ENCODE measurements around the gene SYNGR4.
"Not testable (repeated sequence)": the region's sequence is repeated elsewhere in the genome, so short reads cannot be mapped to it uniquely, and the experiment has no call there.

Gene SYNGR4

GRCh38 chr19:48378194-48378570 is 14.0 kb downstream of the SYNGR4 start:
- Mint-ChIP-seq H3K4me3 (no peak overlapping the region), H3K4me1 (ENCODE audit: low read depth) (no peaks in the 10 kb centered on the region), H3K36me3 (ENCODE audit: low read depth) (peaks cover 15% of the 10 kb centered on the region), H3K27me3 (no peaks in the 10 kb centered on the region), H3K9me3 (no peaks in the 10 kb centered on the region), H3K27ac (no peak overlapping the region)

- Mint-ChIP-seq H3K27me3 (no peaks in the 10 kb centered on the region), H3K4me1 (ENCODE audit: low read depth) (no peaks in the 10 kb centered on the region), H3K9me3 (no peaks in the 10 kb centered on the region), H3K36me3 (ENCODE audit: low read depth) (peaks cover 22% of the 10 kb centered on the region), H3K4me3 (no peak overlapping the region), H3K27ac (no peak overlapping the region)
Measured at GRCh38 chr19:48379058-48379457, 14.9 kb downstream of the SYNGR4 start.

DNA sequence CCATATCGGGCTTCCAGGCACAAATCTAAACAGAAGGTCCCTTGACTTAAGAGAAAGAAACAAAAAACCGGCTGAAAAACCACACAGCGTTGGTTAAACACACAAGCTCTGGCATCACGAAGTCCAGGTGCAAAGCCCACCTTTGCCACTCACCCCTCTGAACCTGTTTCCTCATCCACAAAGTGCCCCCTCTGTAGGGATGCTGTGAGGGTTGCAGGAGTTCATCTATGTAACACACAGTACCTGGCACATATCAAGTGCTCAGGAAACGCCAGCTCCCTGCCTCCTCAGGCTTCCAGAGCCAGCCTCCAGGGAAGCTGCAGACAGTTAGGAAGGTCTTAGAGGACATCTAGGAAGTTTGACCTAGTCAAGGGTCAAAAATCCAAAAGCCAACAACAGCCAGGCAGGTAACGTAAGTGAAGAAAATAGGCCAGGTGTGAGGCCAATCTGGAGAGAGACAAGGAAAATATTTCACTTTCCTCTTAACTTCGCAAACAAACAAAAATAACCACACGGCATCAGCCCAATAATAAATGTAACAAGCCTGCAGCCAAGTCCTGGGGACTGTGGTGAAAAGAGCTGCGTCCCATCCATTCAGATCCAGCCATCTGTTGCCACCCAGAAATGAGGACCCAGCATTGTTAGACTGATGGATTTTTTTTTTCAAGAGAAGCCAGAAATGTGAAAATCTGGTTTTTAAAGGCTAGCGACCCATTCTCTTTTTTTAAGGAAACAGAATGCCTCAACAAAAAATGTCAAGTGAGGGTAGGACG is 17.2 kb downstream of the SYNGR4 start:
- Mint-ChIP-seq H3K27me3 (no peaks in the 10 kb centered on the region), H3K9me3 (no peaks in the 10 kb centered on the region), H3K4me1 (ENCODE audit: low read depth) (no peaks in the 10 kb centered on the region), H3K4me3 (no peak overlapping the region), H3K36me3 (ENCODE audit: low read depth) (peaks cover 36% of the 10 kb centered on the region), H3K27ac (no peak overlapping the region)

DNA sequence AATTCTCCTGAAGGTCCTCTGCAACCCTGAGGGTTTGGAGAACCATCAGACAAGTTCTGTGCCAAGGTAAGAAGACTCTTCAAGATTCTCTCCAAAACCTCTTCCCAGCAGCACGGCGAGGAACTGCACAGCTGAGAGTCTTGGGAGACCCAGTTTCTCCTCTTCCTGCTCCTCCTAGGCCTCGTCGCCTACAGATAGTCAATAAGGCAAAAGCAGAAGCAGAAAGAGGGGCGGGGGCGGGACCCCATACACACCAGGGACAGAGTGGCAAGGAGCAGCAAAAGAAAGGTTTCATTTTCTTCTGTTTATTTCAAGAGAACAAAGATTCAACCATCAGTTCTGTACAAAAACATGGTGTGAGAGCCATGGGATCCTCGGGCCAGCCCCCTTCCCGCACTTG is 18.1 kb downstream of the SYNGR4 start:
- no peaks in the 10 kb centered on the region for H3K27me3 Mint-ChIP-seq
- no peaks in the 10 kb centered on the region for H3K9me3 Mint-ChIP-seq
- H3K4me1 Mint-ChIP-seq (ENCODE audit: low read depth), result no peaks in the 10 kb centered on the region
- H3K27ac Mint-ChIP-seq, result no peak overlapping the region
- H3K36me3 Mint-ChIP-seq (ENCODE audit: low read depth), result peaks cover 42% of the 10 kb centered on the region
- H3K4me3 Mint-ChIP-seq, result no peak overlapping the region

DNA sequence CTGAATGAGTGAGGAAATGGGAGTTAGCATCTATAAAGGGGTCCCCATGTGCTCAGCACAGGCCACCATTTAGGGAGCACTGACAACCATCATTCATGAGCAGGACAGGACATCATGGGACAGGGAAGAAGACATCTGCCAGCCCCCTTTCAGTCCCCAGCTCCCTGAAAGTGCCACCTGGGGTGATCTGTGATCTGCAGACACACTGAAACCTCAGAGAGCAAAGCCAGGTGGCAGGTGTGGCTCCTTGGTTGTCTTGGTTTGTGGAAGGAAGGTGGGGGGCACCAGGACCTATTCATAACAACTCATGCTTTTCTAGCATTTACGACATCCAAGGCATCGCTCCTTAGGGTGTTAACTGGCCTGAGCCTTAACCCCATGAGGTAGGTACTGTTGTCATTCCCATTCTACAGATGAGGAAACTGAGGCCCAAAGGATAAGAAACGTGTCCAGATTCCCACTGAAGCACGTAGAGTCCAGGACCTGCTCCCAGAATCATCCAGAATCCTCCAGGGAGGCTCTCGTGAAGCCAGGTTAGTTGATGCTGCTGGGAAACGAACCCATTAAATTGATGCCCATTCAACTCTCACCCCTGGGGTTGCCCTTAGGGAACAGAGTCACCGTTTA is 21.4 kb downstream of the SYNGR4 start:
- Mint-ChIP-seq H3K27me3 (no peaks in the 10 kb centered on the region), H3K4me1 (ENCODE audit: low read depth) (no peaks in the 10 kb centered on the region), H3K4me3 (no peak overlapping the region), H3K36me3 (ENCODE audit: low read depth) (peaks cover 57% of the 10 kb centered on the region), H3K27ac (no peak overlapping the region), H3K9me3 (no peaks in the 10 kb centered on the region)

DNA sequence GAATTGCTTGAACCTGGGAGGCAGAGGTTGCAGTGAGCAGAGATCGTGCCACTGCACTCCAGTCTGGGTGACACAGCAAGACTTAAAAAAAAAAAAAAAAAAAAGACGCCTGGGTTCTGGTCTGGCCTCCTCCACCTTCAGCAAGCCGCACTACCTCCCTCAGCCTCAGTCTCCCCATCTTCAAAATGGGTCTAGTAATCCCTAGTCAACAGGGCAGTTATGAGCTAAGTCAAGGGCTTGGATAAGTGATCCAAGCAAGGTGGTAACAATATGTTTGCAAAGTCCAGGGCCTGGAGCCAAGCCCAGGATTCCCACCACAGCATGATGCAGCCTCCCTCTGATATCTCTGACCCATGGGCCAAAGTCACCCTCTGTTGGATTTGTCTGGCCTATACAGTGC is 22.8 kb downstream of the SYNGR4 start:
- peaks cover 52% of the 10 kb centered on the region for H3K36me3 Mint-ChIP-seq (ENCODE audit: low read depth)

GRCh38 chr19:48390188-48391099 is 26.3 kb downstream of the SYNGR4 start:
- H3K27me3 Mint-ChIP-seq, result peaks cover 20% of the 10 kb centered on the region
- peaks cover 5% of the 10 kb centered on the region for H3K4me1 Mint-ChIP-seq (ENCODE audit: low read depth)
- H3K36me3 Mint-ChIP-seq (ENCODE audit: low read depth), result peaks cover 24% of the 10 kb centered on the region

More for the DNA sequence above, 22.8 kb downstream of the SYNGR4 start:
- Mint-ChIP-seq H3K4me3 (no peak overlapping the region), H3K27ac (no peak overlapping the region), H3K9me3 (no peaks in the 10 kb centered on the region), H3K27me3 (no peaks in the 10 kb centered on the region), H3K4me1 (ENCODE audit: low read depth) (no peaks in the 10 kb centered on the region)

DNA sequence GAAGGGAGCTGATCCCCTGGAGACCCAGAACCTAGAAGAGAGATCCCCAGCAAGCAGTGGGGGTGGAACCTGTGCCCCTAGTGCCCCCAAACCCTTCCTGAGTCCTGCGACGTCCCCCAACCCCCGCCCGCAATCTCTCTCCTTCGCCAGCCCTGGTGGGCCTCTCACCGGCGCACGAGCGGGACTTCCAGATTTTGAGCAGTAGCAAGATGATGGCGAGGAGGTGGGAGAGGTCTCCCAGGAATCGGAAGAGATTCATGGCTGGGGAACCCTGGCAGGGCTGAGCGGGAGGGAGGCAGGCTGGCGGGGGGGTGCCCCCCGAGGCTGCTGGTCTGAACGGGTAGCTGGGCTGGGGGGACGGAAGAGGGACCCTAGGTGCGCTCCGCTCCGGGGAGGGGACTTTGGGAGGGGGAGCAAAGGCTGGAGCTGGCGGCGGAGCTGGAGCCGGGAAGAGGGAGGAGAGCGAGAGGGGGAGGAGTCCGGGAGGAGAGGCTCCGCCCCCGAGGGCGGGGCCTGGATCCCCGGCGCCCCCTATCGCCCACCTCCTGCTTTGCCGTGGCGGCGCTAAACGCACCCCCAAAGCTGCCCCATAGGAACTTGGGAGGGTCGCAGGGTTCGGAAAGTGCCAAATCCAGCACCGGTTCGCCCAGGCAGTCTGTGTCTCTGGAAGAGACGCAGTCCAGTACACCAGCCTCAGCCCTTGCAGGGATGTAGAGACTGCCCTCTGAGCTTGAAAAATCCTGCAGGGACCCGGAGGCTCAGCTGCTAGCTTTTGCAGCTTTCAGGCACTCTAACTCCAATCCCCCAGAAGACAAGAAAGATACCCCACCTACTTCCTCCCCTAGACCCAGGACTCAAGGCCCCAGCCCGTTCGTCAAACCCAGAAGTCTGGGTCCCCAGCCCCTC is 27.2 kb downstream of the SYNGR4 start, which contains the start of gene KDELR1:
TSS of gene KDELR1 (minus strand) at position 452 of the 906 bp plus-strand sequence. CDS start at position 259, 193 bp downstream.
- H3K4me1 Mint-ChIP-seq (ENCODE audit: low read depth), result peaks cover 7% of the 10 kb centered on the region
- peaks cover 27% of the 10 kb centered on the region for H3K27me3 Mint-ChIP-seq
- H3K36me3 Mint-ChIP-seq (ENCODE audit: low read depth), result peaks cover 20% of the 10 kb centered on the region
- H3K4me3 Mint-ChIP-seq, result peak within 1 kb of the TSS; percentile 89
- no peaks in the 10 kb centered on the region for H3K9me3 Mint-ChIP-seq
- peak within 1 kb of the TSS; percentile 98 for H3K27ac Mint-ChIP-seq

More at GRCh38 chr19:48390188-48391099, 26.3 kb downstream of the SYNGR4 start:
- no peaks in the 10 kb centered on the region for H3K9me3 Mint-ChIP-seq
- peak overlapping the region; percentile 89 for H3K4me3 Mint-ChIP-seq
- peak overlapping the region; percentile 98 for H3K27ac Mint-ChIP-seq

GRCh38 chr19:48392006-48392344 is 27.8 kb downstream of the SYNGR4 start:
- Mint-ChIP-seq H3K27me3 (peaks cover 27% of the 10 kb centered on the region), H3K36me3 (ENCODE audit: low read depth) (peaks cover 18% of the 10 kb centered on the region)
- H3K9me3 Mint-ChIP-seq; H3K4me1 Mint-ChIP-seq (ENCODE audit: low read depth); H3K4me3 Mint-ChIP-seq; H3K27ac Mint-ChIP-seq: not testable (repeated sequence)

- Mint-ChIP-seq H3K27ac (no peak overlapping the region), H3K4me3 (no peak overlapping the region), H3K36me3 (ENCODE audit: low read depth) (peaks cover 8% of the 10 kb centered on the region), H3K27me3 (peaks cover 36% of the 10 kb centered on the region), H3K4me1 (ENCODE audit: low read depth) (peaks cover 17% of the 10 kb centered on the region), H3K9me3 (no peaks in the 10 kb centered on the region)
Measured at GRCh38 chr19:48392860-48393558, 28.8 kb downstream of the SYNGR4 start.

DNA sequence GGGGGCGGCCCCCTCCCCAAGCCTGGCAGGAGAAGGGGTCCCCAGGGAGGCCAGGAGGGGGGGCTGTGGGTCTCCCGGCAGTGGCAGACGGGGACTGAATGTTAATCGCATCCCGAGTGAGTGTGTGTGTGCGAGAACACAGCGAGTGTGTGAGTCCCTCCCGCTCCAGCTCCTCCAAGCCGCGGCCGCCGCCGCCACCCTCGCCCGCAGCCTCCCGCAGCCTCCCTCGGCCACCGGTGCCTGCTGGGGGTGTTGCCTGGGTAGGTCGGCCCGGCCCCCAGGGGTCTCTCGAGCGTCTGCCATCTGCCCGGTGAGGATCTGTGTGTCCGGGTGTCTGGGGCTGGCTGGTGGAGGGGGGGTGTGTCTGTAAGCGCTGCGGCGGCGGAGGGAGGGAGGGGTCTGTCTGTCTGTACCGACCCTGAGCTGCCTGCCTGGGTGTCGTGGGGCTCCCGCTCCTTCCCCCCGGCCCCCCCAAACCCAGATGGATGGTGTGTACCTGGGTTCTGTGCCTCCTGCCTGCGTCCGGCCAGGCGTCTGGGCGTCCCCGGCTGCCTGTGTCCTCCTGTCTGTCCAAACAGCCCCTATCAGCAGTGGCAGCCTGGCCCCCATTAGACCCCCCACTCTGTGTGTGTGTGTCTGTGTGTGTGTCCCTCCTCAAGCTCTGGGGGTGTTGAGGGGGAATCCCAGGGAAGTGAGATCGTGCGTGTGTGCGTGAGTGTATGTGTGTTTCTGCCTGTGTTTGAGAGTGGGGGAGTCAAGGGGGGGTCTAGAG is 29.6 kb downstream of the SYNGR4 start, which contains the start of gene GRIN2D:
TSS of gene GRIN2D (plus strand) at position 110 of the 772 bp plus-strand sequence. CDS start 4,725 bp downstream, outside the sequence.
- Mint-ChIP-seq H3K4me1 (ENCODE audit: low read depth) (peaks cover 18% of the 10 kb centered on the region), H3K36me3 (ENCODE audit: low read depth) (peaks cover under 1% of the 10 kb centered on the region), H3K9me3 (no peaks in the 10 kb centered on the region), H3K27me3 (peaks cover 38% of the 10 kb centered on the region), H3K4me3 (peak within 1 kb of the TSS; percentile 61), H3K27ac (no peak within 1 kb of the TSS)

- peak overlapping the region; percentile 61 for H3K4me3 Mint-ChIP-seq
- no peaks in the 10 kb centered on the region for H3K36me3 Mint-ChIP-seq (ENCODE audit: low read depth)
- peaks cover 24% of the 10 kb centered on the region for H3K4me1 Mint-ChIP-seq (ENCODE audit: low read depth)
- H3K9me3 Mint-ChIP-seq, result peaks cover 2% of the 10 kb centered on the region
- no peak overlapping the region for H3K27ac Mint-ChIP-seq
- H3K27me3 Mint-ChIP-seq, result peaks cover 38% of the 10 kb centered on the region
Measured at GRCh38 chr19:48394331-48395169, 30.4 kb downstream of the SYNGR4 start.
